ENCODE results near the gene PPIP5K1. TPM values are rescaled to one million over a fixed set of nuclear protein-coding genes. Genes with fewer than 3 reads are reported as not detected.
"Not testable (repeated sequence)": the region's sequence is repeated elsewhere in the genome, so short reads cannot be mapped to it uniquely, and the experiment has no call there.

PPIP5K1 gene
- 52.9 to 67.5 TPM (median 56.4 TPM) in 3 replicates for polyA plus RNA-seq
- polyA plus RNA-seq (2011; ENCODE audit: low read depth) = 5.9 TPM
- 21.0 and 24.5 TPM in 2 replicates for polyA plus RNA-seq (2011; cell fraction: cytosol; rRNA removed)
- 184 and 195 TPM in 2 replicates for polyA plus RNA-seq (2011; cell fraction: nucleus; rRNA removed)
- polyA plus RNA-seq (2012; ENCODE audit: low replicate concordance) = 15.0 and 23.1 TPM in 2 replicates
- polyA minus RNA-seq = 32.5 to 155 TPM (median 77.3 TPM) in 3 replicates
- polyA minus RNA-seq (2011; cell fraction: cytosol; rRNA and poly(A)+ RNA removed) = 24.0 TPM
- polyA minus RNA-seq (2011; cell fraction: nucleus; rRNA and poly(A)+ RNA removed) = 56.3 and 99.1 TPM in 2 replicates

- H3K79me2 ChIP-seq (ENCODE audit: control insufficient read depth, insufficient read depth, low read length); H3K36me3 ChIP-seq (ENCODE audit: control insufficient read depth in 2 of 2, extremely low read depth in 1 of 2, insufficient read depth in 2 of 2, low read length in 2 of 2); H3K9me1 ChIP-seq (ENCODE audit: control insufficient read depth, extremely low read depth, insufficient read depth, low read length); H2AFZ ChIP-seq (ENCODE audit: control insufficient read depth, low read length); H3K9ac ChIP-seq (ENCODE audit: control insufficient read depth, extremely low read depth, insufficient read depth, low read length); H3K4me1 ChIP-seq (ENCODE audit: control insufficient read depth, extremely low read depth, insufficient read depth, low read length); H3K27ac ChIP-seq (ENCODE audit: control insufficient read depth, insufficient read depth, low read length); H3K27me3 ChIP-seq (ENCODE audit: control insufficient read depth, extremely low read depth, insufficient read depth, low read length); H4K20me1 ChIP-seq (ENCODE audit: control insufficient read depth, extremely low read depth, insufficient read depth, low read length); DNase-seq (ENCODE audit: low read depth, low spot score); H3K4me2 ChIP-seq (ENCODE audit: control insufficient read depth, extremely low read depth, insufficient read depth, low read depth, low read length); H3K9me3 ChIP-seq (ENCODE audit: control insufficient read depth, low read depth, low read length); dilution Hi-C loops (cut with MboI; ENCODE audit: extremely low pct_ligation_motif_present, low sequenced_read_pairs); H3K4me3 ChIP-seq (ENCODE audit: control insufficient read depth in 2 of 3, extremely low read depth in 1 of 3, insufficient read depth in 2 of 3, low read depth in 1 of 3, low read length in 3 of 3): not testable (repeated sequence)
- peak; percentile 83 for FAIRE-seq
Observed at GRCh38 chr15:43589778-43590466, at the start of gene PPIP5K1. TSS of gene PPIP5K1 (minus strand) at chr15:43590208. CDS start at chr15:43584504, 5,704 bp downstream.

GRCh38 chr15:43638464-43639204 lies 48.6 kb upstream of the PPIP5K1 start:
- H3K79me2 ChIP-seq (ENCODE audit: control insufficient read depth, insufficient read depth, low read length); H3K9ac ChIP-seq (ENCODE audit: control insufficient read depth, extremely low read depth, insufficient read depth, low read length); H3K9me1 ChIP-seq (ENCODE audit: control insufficient read depth, extremely low read depth, insufficient read depth, low read length); dilution Hi-C loops (cut with MboI; ENCODE audit: extremely low pct_ligation_motif_present, low sequenced_read_pairs); H4K20me1 ChIP-seq (ENCODE audit: control insufficient read depth, extremely low read depth, insufficient read depth, low read length); H3K36me3 ChIP-seq (ENCODE audit: control insufficient read depth in 2 of 2, extremely low read depth in 1 of 2, insufficient read depth in 2 of 2, low read length in 2 of 2); FAIRE-seq; H3K4me3 ChIP-seq (ENCODE audit: control insufficient read depth in 2 of 3, extremely low read depth in 1 of 3, insufficient read depth in 2 of 3, low read depth in 1 of 3, low read length in 3 of 3); H3K4me1 ChIP-seq (ENCODE audit: control insufficient read depth, extremely low read depth, insufficient read depth, low read length); H2AFZ ChIP-seq (ENCODE audit: control insufficient read depth, low read length); H3K9me3 ChIP-seq (ENCODE audit: control insufficient read depth, low read depth, low read length); H3K27ac ChIP-seq (ENCODE audit: control insufficient read depth, insufficient read depth, low read length); H3K27me3 ChIP-seq (ENCODE audit: control insufficient read depth, extremely low read depth, insufficient read depth, low read length); DNase-seq (ENCODE audit: low read depth, low spot score); H3K4me2 ChIP-seq (ENCODE audit: control insufficient read depth, extremely low read depth, insufficient read depth, low read depth, low read length): not testable (repeated sequence)

- H3K4me2 ChIP-seq (ENCODE audit: control insufficient read depth, extremely low read depth, insufficient read depth, low read depth, low read length); FAIRE-seq; H3K27ac ChIP-seq (ENCODE audit: control insufficient read depth, insufficient read depth, low read length); H3K27me3 ChIP-seq (ENCODE audit: control insufficient read depth, extremely low read depth, insufficient read depth, low read length); H3K9ac ChIP-seq (ENCODE audit: control insufficient read depth, extremely low read depth, insufficient read depth, low read length); DNase-seq (ENCODE audit: low read depth, low spot score); H3K36me3 ChIP-seq (ENCODE audit: control insufficient read depth in 2 of 2, extremely low read depth in 1 of 2, insufficient read depth in 2 of 2, low read length in 2 of 2); H3K79me2 ChIP-seq (ENCODE audit: control insufficient read depth, insufficient read depth, low read length); H3K4me3 ChIP-seq (ENCODE audit: control insufficient read depth in 2 of 3, extremely low read depth in 1 of 3, insufficient read depth in 2 of 3, low read depth in 1 of 3, low read length in 3 of 3); H3K9me1 ChIP-seq (ENCODE audit: control insufficient read depth, extremely low read depth, insufficient read depth, low read length); H3K4me1 ChIP-seq (ENCODE audit: control insufficient read depth, extremely low read depth, insufficient read depth, low read length); H4K20me1 ChIP-seq (ENCODE audit: control insufficient read depth, extremely low read depth, insufficient read depth, low read length); dilution Hi-C loops (cut with MboI; ENCODE audit: extremely low pct_ligation_motif_present, low sequenced_read_pairs); H2AFZ ChIP-seq (ENCODE audit: control insufficient read depth, low read length); H3K9me3 ChIP-seq (ENCODE audit: control insufficient read depth, low read depth, low read length): not testable (repeated sequence)
Observed at GRCh38 chr15:43626937-43627336, 36.9 kb upstream of the PPIP5K1 start.
